GM12878 (cell line): ENCODE measurements around the gene RASAL2. TPM values are rescaled to one million over a fixed set of nuclear protein-coding genes. Genes with fewer than 3 reads are reported as not detected.

ENCODE experiments used
- ATAC-seq: fragments of 200-7000 bp; cut with Tn5 transposase; 3 replicates; pipeline ENCODE4 v1.9.1; 2020; ENCODE audit warnings: mild to moderate bottlenecking, moderate library complexity
- BruUV-seq: library from RNA; stranded (reverse); fragments of 400-500 nt; replicated peaks from 2 replicates; lab custom pipeline; 2021; lab: Mats Ljungman, UMichigan
- CTCF ChIA-PET: fragments of 300-600 bp; sonication (Branson Sonifier 250); formaldehyde crosslinking; extraction: SDS; loops from one replicate; lab custom pipeline; 2021; ENCODE audit warnings: inconsistent platforms; lab: Yijun Ruan, JAX
- POLR2A ChIA-PET: fragments of 350-600 bp; formaldehyde crosslinking; extraction: SDS; loops from one replicate; lab custom pipeline; 2021; ENCODE audit warnings: inconsistent platforms; lab: Charles Lee
- RAD21 ChIA-PET: fragments of 300-600 bp; sonication (Branson Sonifier 250); formaldehyde crosslinking; loops from one replicate; lab custom pipeline; 2023; ENCODE audit warnings: antibody characterized with exemption; ENCODE audit not compliant: unreplicated experiment; lab: Charles Lee
- SMC1A ChIA-PET: fragments of 300-600 bp; sonication (Branson Sonifier 250); formaldehyde crosslinking; loops from one replicate; lab custom pipeline; 2023; ENCODE audit not compliant: unreplicated experiment, uncharacterized antibody; lab: Charles Lee
- DNase-seq: peaks from one replicate; pipeline ENCODE4 v3.0.0-alpha.2; 2011; ENCODE audit warnings: low read depth, low spot score
- FAIRE-seq: peaks from 3 replicates; lab custom pipeline; 2011; peaks lifted over from hg19 to GRCh38; lab: Jason Lieb, UNC
- H2AFZ ChIP-seq: 2 replicates; pipeline ENCODE4 v1.6.0; 2011; ENCODE audit warnings: low read depth, low read length, control low read depth; ENCODE audit not compliant: control insufficient read depth
- H3K27ac ChIP-seq: 2 replicates; pipeline ENCODE4 v1.5.1; 2011; ENCODE audit warnings: control low read depth; ENCODE audit not compliant: control insufficient read depth, insufficient read depth
- H3K27me3 ChIP-seq, 2 experiments: replicated peaks in 1 of 2; 2 replicates each; pipeline versions ENCODE4 v1.6.0 to v1.6.1; 2011; ENCODE audit warnings: low read length in 1 of 2; ENCODE audit not compliant: control insufficient read depth in 2 of 2, insufficient read depth in 2 of 2
- H3K36me3 ChIP-seq, 2 experiments: 2 replicates each; pipeline ENCODE4 v1.5.1; 2011; ENCODE audit warnings: low read length in 1 of 2; ENCODE audit not compliant: control insufficient read depth in 2 of 2, insufficient read depth in 2 of 2
- H3K4me1 ChIP-seq: 2 replicates; pipeline ENCODE4 v1.6.1; 2011; ENCODE audit warnings: mild to moderate bottlenecking, low read length, moderate library complexity, mixed read lengths; ENCODE audit not compliant: control insufficient read depth, insufficient read depth
- H3K4me2 ChIP-seq: 2 replicates; pipeline ENCODE4 v1.6.0; 2011; ENCODE audit warnings: control low read depth; ENCODE audit not compliant: control insufficient read depth, insufficient read depth
- H3K4me3 ChIP-seq: fragments of 200-600 bp; sonication (generic); 2 replicates; pipeline ENCODE4 v1.5.1; 2016
- H3K79me2 ChIP-seq: 2 replicates; pipeline ENCODE4 v1.6.0; 2011; ENCODE audit warnings: low read length; ENCODE audit not compliant: control insufficient read depth, insufficient read depth
- H3K9ac ChIP-seq: 2 replicates; pipeline ENCODE4 v1.8.0; 2011; ENCODE audit warnings: low read length, control low read depth, mixed read lengths; ENCODE audit not compliant: control insufficient read depth, insufficient read depth
- H3K9me3 ChIP-seq: replicated peaks from 3 replicates; pipeline ENCODE4 v1.5.1; 2011; ENCODE audit warnings: mild to moderate bottlenecking, low read length; ENCODE audit not compliant: control insufficient read depth, insufficient read depth
- H4K20me1 ChIP-seq: 2 replicates; pipeline ENCODE4 v1.6.0; 2011; ENCODE audit not compliant: control insufficient read depth, insufficient read depth
- CBFB ChIP-seq: IDR thresholded peaks from 2 replicates; pipeline ENCODE4 v1.6.1; 2016; ENCODE audit warnings: antibody characterized with exemption, low read depth
- CBX5 ChIP-seq: sonication (generic); IDR thresholded peaks from 2 replicates; pipeline ENCODE4 v1.6.1; 2016; ENCODE audit warnings: low read depth, moderate library complexity, mild to moderate bottlenecking, inconsistent platforms
- CHD4 ChIP-seq: fragments of 200-600 bp; sonication (generic); IDR thresholded peaks from 2 replicates; pipeline ENCODE4 v1.6.1; 2016; ENCODE audit warnings: mild to moderate bottlenecking
- E2F4 ChIP-seq: IDR thresholded peaks from 2 replicates; pipeline ENCODE4 v1.6.1; 2012; ENCODE audit warnings: low read depth, low read length, improper control_type of control experiment
- IKZF1 ChIP-seq: fragments of 450-650 bp; conservative IDR thresholded peaks from 2 replicates; pipeline ENCODE4 v1.6.1; 2017; ENCODE audit warnings: antibody characterized with exemption, mild to moderate bottlenecking
- IRF4 ChIP-seq: IDR thresholded peaks from 2 replicates; pipeline ENCODE4 v1.6.1; 2011; ENCODE audit warnings: low read depth, low read length
- MXI1 ChIP-seq: fragments of 150-350 bp; IDR thresholded peaks from 2 replicates; pipeline ENCODE4 v1.6.1; 2011; ENCODE audit warnings: low read depth, mild to moderate bottlenecking, inconsistent platforms, low read length, improper control_type of control experiment
- NFYA ChIP-seq: IDR thresholded peaks from 2 replicates; pipeline ENCODE4 v1.6.1; 2011; ENCODE audit warnings: low read depth, mild to moderate bottlenecking, low read length, improper control_type of control experiment, borderline replicate concordance
- PKNOX1 ChIP-seq: fragments of 450-650 bp; IDR thresholded peaks from 2 replicates; pipeline ENCODE4 v1.6.1; 2016; ENCODE audit warnings: mild to moderate bottlenecking
- POLR2AphosphoS2 ChIP-seq: IDR thresholded peaks from 2 replicates; pipeline ENCODE4 v1.6.1; 2011; ENCODE audit warnings: low read depth, mild to moderate bottlenecking, low read length, improper control_type of control experiment, moderate library complexity
- RAD21 ChIP-seq: IDR thresholded peaks from 2 replicates; pipeline ENCODE4 v1.6.1; 2011; ENCODE audit warnings: mild to moderate bottlenecking, low read depth, low read length, moderate library complexity; ENCODE audit not compliant: insufficient read depth
- SIN3A ChIP-seq: IDR thresholded peaks from 2 replicates; pipeline ENCODE4 v1.6.1; 2012; ENCODE audit warnings: low read depth, low read length, improper control_type of control experiment
- SKIL ChIP-seq: fragments of 450-650 bp; IDR thresholded peaks from 2 replicates; pipeline ENCODE4 v1.6.1; 2017; ENCODE audit warnings: mild to moderate bottlenecking, low read depth, inconsistent platforms; ENCODE audit not compliant: poor library complexity, severe bottlenecking
- SPI1 ChIP-seq: IDR thresholded peaks from 2 replicates; pipeline ENCODE4 v1.6.1; 2011; ENCODE audit warnings: low read depth, mild to moderate bottlenecking, low read length, moderate library complexity, borderline replicate concordance; ENCODE audit not compliant: insufficient read depth
- SUPT20H ChIP-seq: IDR thresholded peaks from 2 replicates; pipeline ENCODE4 v1.6.1; 2011; ENCODE audit warnings: low read depth, mild to moderate bottlenecking, low read length, moderate library complexity, borderline replicate concordance; ENCODE audit not compliant: control insufficient read depth
- TBL1XR1 ChIP-seq: IDR thresholded peaks from 2 replicates; pipeline ENCODE4 v1.6.1; 2012; ENCODE audit warnings: low read depth, low read length, improper control_type of control experiment
- WGBS: methylation state at CpG from one replicate; pipeline ENCODE4 v1.1.6; 2016; ENCODE audit warnings: low lambda C conversion rate; ENCODE audit not compliant: insufficient replicate concordance, insufficient coverage; ENCODE audit errors: missing lambda C conversion rate; 5-methylcytosine and 5-hydroxymethylcytosine counted together
- in situ Hi-C: fragments of 300-500 bp; cut with MboI; formaldehyde crosslinking; loops from 9 replicates; pipeline ENCODE4 v1.14.3; 2018; ENCODE audit warnings: mixed read lengths
- intact Hi-C: fragments of 100-400 bp; cut with micrococcal nuclease; formaldehyde crosslinking; loops from one replicate; pipeline ENCODE4 v1.14.2; 2022; ENCODE audit not compliant: unreplicated experiment
- polyA plus RNA-seq, 11 experiments: library from polyadenylated mRNA; depleted of rRNA in 4 of 11; unstranded in 6 of 11; stranded (reverse) in 5 of 11; fragments of >200 nt; fragmentation: Nextera tagmentation in 4 of 11; fragmentation: Illumina TruSeq in 1 of 11; extraction: Ambion mirVana in 4 of 11; extraction: Trizol in 1 of 11; gene quantifications; 1 replicate in 1 of 11; 2 replicates in 10 of 11; pipeline versions ENCODE4 v1.2.1 to v1.2.3, GENCODE V29; 2011 to 2016; ENCODE audit warnings: inconsistent platforms in 2 of 11, missing spikeins in 2 of 11, low read depth in 1 of 11
- total RNA-seq, 4 experiments: library from RNA; depleted of rRNA in 3 of 4; stranded (reverse); fragments of >200 nt in 3 of 4; fragmentation: Illumina TruSeq in 1 of 4; extraction: Trizol in 1 of 4; gene quantifications; 2 replicates each; pipeline versions ENCODE4 v1.2.1 to v1.2.3, GENCODE V29; 2013 to 2021
- TF ChIP-seq, protein P1 (sequence below): fragments of 450-650 bp; IDR thresholded peaks from 2 replicates; pipeline ENCODE4 v1.6.1; 2017; ENCODE audit warnings: antibody characterized with exemption, mild to moderate bottlenecking, moderate library complexity

Gene RASAL2
- total and polyA plus RNA-seq, 10 of the 15 experiments (the other 5 are each of a cell fraction or from before 2014, with no cell fraction given), result 0.02 to 6.9 (median 0.17) TPM; not detected in 1

DNA sequence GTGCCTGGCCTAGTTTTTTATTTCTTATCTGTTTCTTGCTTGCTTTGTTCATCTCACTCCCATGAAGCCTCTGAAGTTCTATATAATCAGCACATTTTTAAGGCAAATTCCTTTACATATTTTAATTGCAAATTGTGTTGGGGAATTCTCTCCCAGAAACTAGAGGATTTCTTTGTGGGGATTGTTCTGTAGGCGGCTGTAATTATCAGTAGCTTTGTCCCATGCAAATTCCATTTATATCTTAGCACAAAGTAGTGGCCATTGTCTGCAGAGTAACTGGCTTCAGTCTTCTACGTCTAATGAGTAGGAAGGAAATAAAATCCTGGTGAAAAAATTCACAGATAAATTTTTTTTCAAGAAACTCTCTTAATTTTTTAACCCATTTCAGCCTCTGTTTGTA, 367.2 kb downstream of the RASAL2 start:
- Histone ChIP-seq H4K20me1 (no peaks in the 10 kb centered on the region), H3K9ac (no peak overlapping the region), H3K4me1 (no peaks in the 10 kb centered on the region), H3K4me2 (no peak overlapping the region), H3K27ac (no peak overlapping the region), H2AFZ (no peak overlapping the region), H3K36me3 (no peaks in the 10 kb centered on the region), H3K79me2 (no peaks in the 10 kb centered on the region), H3K9me3 (no peaks in the 10 kb centered on the region), H3K27me3 (no peaks in the 10 kb centered on the region), H3K4me3 (no peak overlapping the region)
- CTCF ChIA-PET, result interaction anchor here (1.8 kb wide), 1 partner anchor 41 kb away, joined by 5 read pairs; no protein-coding TSS in a partner anchor
- RAD21 ChIA-PET, result no interaction called here
- intact Hi-C loops (no loop called here), in situ Hi-C loops (no loop called here)
- no peak for ATAC-seq
- no TSS peak for BruUV-seq
- no peak for DNase-seq
- no peak for FAIRE-seq
- WGBS, result 3% methylated on average over 2 of the region's 2 CpGs
- SMC1A ChIA-PET, result no interaction called here
- POLR2A ChIA-PET, result no interaction called here
- TF ChIP-seq IRF4 (no peak), NFYA (no peak), MXI1 (no peak), SIN3A (no peak), CHD4 (no peak), POLR2AphosphoS2 (no peak), SPI1 (no peak), IKZF1 (no peak), RAD21 (no peak), CBFB (no peak), SUPT20H (no peak), SKIL (no peak), E2F4 (no peak), TBL1XR1 (no peak), PKNOX1 (no peak), CBX5 (no peak)
- TF ChIP-seq, protein P1, sequence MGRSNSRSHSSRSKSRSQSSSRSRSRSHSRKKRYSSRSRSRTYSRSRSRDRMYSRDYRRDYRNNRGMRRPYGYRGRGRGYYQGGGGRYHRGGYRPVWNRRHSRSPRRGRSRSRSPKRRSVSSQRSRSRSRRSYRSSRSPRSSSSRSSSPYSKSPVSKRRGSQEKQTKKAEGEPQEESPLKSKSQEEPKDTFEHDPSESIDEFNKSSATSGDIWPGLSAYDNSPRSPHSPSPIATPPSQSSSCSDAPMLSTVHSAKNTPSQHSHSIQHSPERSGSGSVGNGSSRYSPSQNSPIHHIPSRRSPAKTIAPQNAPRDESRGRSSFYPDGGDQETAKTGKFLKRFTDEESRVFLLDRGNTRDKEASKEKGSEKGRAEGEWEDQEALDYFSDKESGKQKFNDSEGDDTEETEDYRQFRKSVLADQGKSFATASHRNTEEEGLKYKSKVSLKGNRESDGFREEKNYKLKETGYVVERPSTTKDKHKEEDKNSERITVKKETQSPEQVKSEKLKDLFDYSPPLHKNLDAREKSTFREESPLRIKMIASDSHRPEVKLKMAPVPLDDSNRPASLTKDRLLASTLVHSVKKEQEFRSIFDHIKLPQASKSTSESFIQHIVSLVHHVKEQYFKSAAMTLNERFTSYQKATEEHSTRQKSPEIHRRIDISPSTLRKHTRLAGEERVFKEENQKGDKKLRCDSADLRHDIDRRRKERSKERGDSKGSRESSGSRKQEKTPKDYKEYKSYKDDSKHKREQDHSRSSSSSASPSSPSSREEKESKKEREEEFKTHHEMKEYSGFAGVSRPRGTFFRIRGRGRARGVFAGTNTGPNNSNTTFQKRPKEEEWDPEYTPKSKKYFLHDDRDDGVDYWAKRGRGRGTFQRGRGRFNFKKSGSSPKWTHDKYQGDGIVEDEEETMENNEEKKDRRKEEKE, result no peak
